Trophoblast cell (in vitro differentiated cells and primary cell): ENCODE data around the gene STAB2.

Experiments
- DNase-seq, 2 donors: peaks; one replicate each; pipeline ENCODE4 v3.0.0-alpha.2; 2016
- H2AFZ ChIP-seq: 2 replicates; pipeline ENCODE4 v1.6.1; 2013; ENCODE audit warnings: low read length, moderate library complexity, mild to moderate bottlenecking; ENCODE audit not compliant: insufficient read depth, poor library complexity
- H2AK5ac ChIP-seq: 2 replicates; pipeline ENCODE4 v1.6.1; 2013; ENCODE audit warnings: mild to moderate bottlenecking, low read length
- H2BK120ac ChIP-seq: 2 replicates; pipeline ENCODE4 v1.6.1; 2013; ENCODE audit warnings: low read length, mild to moderate bottlenecking, moderate library complexity; ENCODE audit not compliant: insufficient read depth, poor library complexity
- H2BK12ac ChIP-seq: 2 replicates; pipeline ENCODE4 v1.6.1; 2013; ENCODE audit warnings: mild to moderate bottlenecking, low read length, moderate library complexity
- H2BK5ac ChIP-seq: 2 replicates; pipeline ENCODE4 v1.6.1; 2013; ENCODE audit warnings: low read length, low read depth, moderate library complexity, mild to moderate bottlenecking; ENCODE audit not compliant: poor library complexity
- H3K14ac ChIP-seq: 2 replicates; pipeline ENCODE4 v1.6.1; 2013; ENCODE audit warnings: mild to moderate bottlenecking, low read length
- H3K18ac ChIP-seq: 2 replicates; pipeline ENCODE4 v1.6.1; 2013; ENCODE audit warnings: mild to moderate bottlenecking, low read length
- H3K23ac ChIP-seq: 2 replicates; pipeline ENCODE4 v1.6.1; 2013; ENCODE audit warnings: low read length
- H3K27ac ChIP-seq: 2 replicates; pipeline ENCODE4 v1.5.1; 2013; ENCODE audit warnings: low read depth, mild to moderate bottlenecking, inconsistent platforms, low read length, moderate library complexity
- H3K27me3 ChIP-seq: 2 replicates; pipeline ENCODE4 v1.6.1; 2013; ENCODE audit warnings: inconsistent platforms, mild to moderate bottlenecking, low read length, moderate library complexity; ENCODE audit not compliant: insufficient read depth
- H3K36me3 ChIP-seq, 2 experiments: 1 replicate in 1 of 2; 2 replicates in 1 of 2; pipeline ENCODE4 v1.6.1; 2013; ENCODE audit warnings: low read length in 2 of 2, mild to moderate bottlenecking in 2 of 2, moderate library complexity in 1 of 2; ENCODE audit not compliant: insufficient read depth in 2 of 2, control insufficient read depth in 1 of 2
- H3K4ac ChIP-seq: 2 replicates; pipeline ENCODE4 v1.6.1; 2013; ENCODE audit warnings: low read depth, mild to moderate bottlenecking, low read length, moderate library complexity
- H3K4me1 ChIP-seq, 2 experiments: 1 replicate in 1 of 2; 2 replicates in 1 of 2; pipeline ENCODE4 v1.6.1; 2013; ENCODE audit warnings: low read length in 2 of 2, mild to moderate bottlenecking in 2 of 2, moderate library complexity in 1 of 2; ENCODE audit not compliant: insufficient read depth in 2 of 2, control insufficient read depth in 1 of 2
- H3K4me2 ChIP-seq: 2 replicates; pipeline ENCODE4 v1.6.1; 2013; ENCODE audit warnings: inconsistent platforms, mild to moderate bottlenecking, low read length, moderate library complexity
- H3K4me3 ChIP-seq: 2 replicates; pipeline ENCODE4 v1.5.1; 2013; ENCODE audit warnings: mild to moderate bottlenecking, low read depth, low read length, inconsistent platforms
- H3K79me1 ChIP-seq: one replicate; pipeline ENCODE4 v1.6.1; 2013; ENCODE audit warnings: low read length
- H3K79me2 ChIP-seq: 2 replicates; pipeline ENCODE4 v1.6.1; 2013; ENCODE audit warnings: low read length, mild to moderate bottlenecking; ENCODE audit not compliant: control insufficient read depth, insufficient read depth, poor library complexity
- H3K9ac ChIP-seq: 2 replicates; pipeline ENCODE4 v1.6.1; 2013; ENCODE audit warnings: mild to moderate bottlenecking, low read length
- H3K9me3 ChIP-seq: 2 replicates; pipeline ENCODE4 v1.6.1; 2013; ENCODE audit warnings: low read depth, mild to moderate bottlenecking, control low read depth, inconsistent platforms, low read length; ENCODE audit not compliant: insufficient read depth
- H4K12ac ChIP-seq: 2 replicates; pipeline ENCODE4 v1.6.1; 2013; ENCODE audit warnings: low read depth, mild to moderate bottlenecking, low read length, moderate library complexity
- H4K8ac ChIP-seq: 2 replicates; pipeline ENCODE4 v1.6.1; 2013; ENCODE audit warnings: low read depth, mild to moderate bottlenecking, low read length, moderate library complexity
- H4K91ac ChIP-seq: one replicate; pipeline ENCODE4 v1.6.1; 2013; ENCODE audit warnings: low read depth, mild to moderate bottlenecking, low read length, moderate library complexity
- WGBS: extraction: QIAGEN DNeasy Blood & Tissue Kit; methylation state at CpG from one replicate; pipeline ENCODE4 v1.1.7; 2013; ENCODE audit warnings: missing lambda C conversion rate; ENCODE audit not compliant: insufficient read length, insufficient coverage; ENCODE audit errors: extremely low coverage; 5-methylcytosine and 5-hydroxymethylcytosine counted together

The STAB2 gene

DNA sequence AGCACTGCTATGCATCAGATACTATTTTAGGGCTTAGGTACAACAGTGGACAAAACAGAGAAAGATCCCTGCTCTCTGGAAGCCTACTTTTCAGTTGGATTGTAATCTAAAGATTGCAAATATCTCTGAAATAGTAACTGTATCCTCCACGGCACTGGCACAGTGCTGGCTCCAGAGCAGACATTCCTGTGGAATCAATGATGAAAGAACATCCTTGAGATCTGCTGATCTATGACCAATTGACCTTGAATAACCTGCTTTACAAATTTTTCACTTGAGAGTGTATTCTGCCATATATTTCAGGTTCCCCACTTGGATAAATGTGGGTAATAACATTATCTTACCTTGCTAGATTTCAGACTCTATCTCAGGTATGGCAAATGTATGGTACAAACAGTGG lies 3.2 kb downstream of the STAB2 start:
- H3K9ac ChIP-seq = no peak overlapping the region
- H4K12ac ChIP-seq = no peak overlapping the region
- no CpG with 5 or more reads among the region's 1 CpG for WGBS
- H3K79me2 ChIP-seq = no peaks in the 10 kb centered on the region
- DNase-seq = peak in 1 of 2 donors; percentile 58
- no peaks in the 10 kb centered on the region for H3K4me1 ChIP-seq
- H3K27ac ChIP-seq = no peak overlapping the region
- no peak overlapping the region for H2AK5ac ChIP-seq
- no peaks in the 10 kb centered on the region for H3K79me1 ChIP-seq
- H3K9me3 ChIP-seq = no peaks in the 10 kb centered on the region
- H2BK5ac ChIP-seq = no peak overlapping the region
- no peak overlapping the region for H4K8ac ChIP-seq
- no peaks in the 10 kb centered on the region for H3K27me3 ChIP-seq
- H3K4me2 ChIP-seq = no peak overlapping the region
- H2AFZ ChIP-seq = no peak overlapping the region
- H3K14ac ChIP-seq = no peak overlapping the region
- no peak overlapping the region for H2BK12ac ChIP-seq
- H3K4ac ChIP-seq = no peak overlapping the region
- H3K36me3 ChIP-seq = no peaks in the 10 kb centered on the region
- H3K23ac ChIP-seq = no peak overlapping the region
- no peak overlapping the region for H3K4me3 ChIP-seq
- no peak overlapping the region for H4K91ac ChIP-seq
- no peak overlapping the region for H3K18ac ChIP-seq
- H2BK120ac ChIP-seq = no peak overlapping the region

DNA sequence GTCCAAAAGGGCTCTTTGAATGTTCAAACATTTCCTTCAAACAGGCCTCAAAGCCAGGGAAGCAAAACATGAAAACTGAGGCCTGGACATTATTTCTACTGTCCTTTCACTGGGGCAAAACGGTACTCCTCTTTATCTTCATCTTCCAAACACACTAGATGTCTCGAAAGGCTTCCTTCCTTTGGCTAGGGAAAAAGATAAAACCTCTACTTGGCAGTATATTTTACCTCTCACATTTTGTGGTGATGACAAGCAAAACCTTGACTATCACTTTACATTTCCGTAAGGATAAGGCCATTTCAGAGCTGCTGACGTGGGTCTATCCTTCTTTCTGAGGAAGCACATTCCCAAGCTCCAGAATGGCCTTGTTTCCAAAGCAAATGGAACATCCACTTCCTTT lies 9.9 kb downstream of the STAB2 start:
- H3K79me1 ChIP-seq = no peaks in the 10 kb centered on the region
- no peak overlapping the region for H3K18ac ChIP-seq
- no peak overlapping the region for H2BK12ac ChIP-seq
- H4K8ac ChIP-seq = no peak overlapping the region
- H3K36me3 ChIP-seq = no peaks in the 10 kb centered on the region
- H3K4me3 ChIP-seq = no peak overlapping the region
- H2AFZ ChIP-seq = no peak overlapping the region
- no peak overlapping the region for H4K91ac ChIP-seq
- H3K4me1 ChIP-seq = peaks cover 0 to 3% of the 10 kb centered on the region in 2 experiments
- H2AK5ac ChIP-seq = no peak overlapping the region
- no peak overlapping the region for H3K23ac ChIP-seq
- no peaks in the 10 kb centered on the region for H3K27me3 ChIP-seq
- no peak overlapping the region for H2BK5ac ChIP-seq
- H3K9me3 ChIP-seq = no peaks in the 10 kb centered on the region
- H2BK120ac ChIP-seq = no peak overlapping the region
- WGBS = no CpG with 5 or more reads among the region's 4 CpGs
- H4K12ac ChIP-seq = no peak overlapping the region
- no peak overlapping the region for H3K14ac ChIP-seq
- DNase-seq = no peak
- no peaks in the 10 kb centered on the region for H3K79me2 ChIP-seq
- H3K27ac ChIP-seq = no peak overlapping the region
- no peak overlapping the region for H3K4ac ChIP-seq
- H3K4me2 ChIP-seq = no peak overlapping the region
- no peak overlapping the region for H3K9ac ChIP-seq

- H2AFZ ChIP-seq = no peak overlapping the region
- H3K4me1 ChIP-seq = peaks cover 0 to 3% of the 10 kb centered on the region in 2 experiments
- H3K4ac ChIP-seq = no peak overlapping the region
Observed at GRCh38 chr12:103599274-103599673, 12.2 kb downstream of the STAB2 start.

DNA sequence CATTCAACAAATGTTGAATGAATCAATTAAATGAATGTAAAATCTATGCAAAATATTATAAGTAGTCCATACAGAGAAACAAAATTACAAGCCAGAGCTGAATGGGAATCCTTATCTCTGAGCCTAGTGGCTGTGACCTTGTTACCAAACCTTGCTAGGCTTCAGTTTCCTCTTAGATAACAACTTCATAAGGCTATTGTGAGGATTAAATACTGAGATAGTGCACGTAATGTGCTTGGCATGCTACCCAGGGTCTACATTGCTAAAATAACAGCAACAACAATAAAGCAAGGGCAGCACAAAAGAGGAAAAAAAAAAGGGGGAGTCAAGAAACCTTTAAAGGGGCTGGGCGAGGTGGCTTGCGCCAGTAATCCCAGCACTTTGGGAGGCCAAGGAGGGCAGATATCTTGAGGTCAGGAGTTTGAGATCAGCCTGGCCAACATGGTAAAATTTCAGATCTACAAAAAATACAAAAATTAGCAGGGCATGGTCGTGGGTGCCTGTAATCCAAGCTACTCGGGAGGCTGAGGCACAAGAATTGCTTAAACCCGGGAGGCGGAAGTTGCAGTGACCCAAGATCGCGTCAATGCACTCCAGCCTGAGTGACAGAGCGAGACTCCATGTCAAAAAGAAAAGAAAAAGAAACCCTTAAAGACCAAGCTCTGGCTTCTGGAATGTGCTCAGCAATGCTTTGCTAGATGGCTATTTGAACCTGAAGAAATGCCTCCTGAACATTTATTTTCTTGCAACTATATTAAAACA lies 14.1 kb downstream of the STAB2 start:
- no peak overlapping the region for H3K9ac ChIP-seq
- H4K8ac ChIP-seq = no peak overlapping the region
- H3K23ac ChIP-seq = no peak overlapping the region
- H3K4me1 ChIP-seq = peaks cover 0 to 3% of the 10 kb centered on the region in 2 experiments
- H2AFZ ChIP-seq = no peak overlapping the region
- no peak overlapping the region for H3K14ac ChIP-seq
- H3K79me2 ChIP-seq = no peaks in the 10 kb centered on the region
- H3K36me3 ChIP-seq = no peaks in the 10 kb centered on the region
- H3K18ac ChIP-seq = no peak overlapping the region
- no CpG with 5 or more reads among the region's 10 CpGs for WGBS
- H3K4ac ChIP-seq = no peak overlapping the region
- H3K4me2 ChIP-seq = no peak overlapping the region
- no peak overlapping the region for H4K12ac ChIP-seq
- H2BK5ac ChIP-seq = no peak overlapping the region
- H3K4me3 ChIP-seq = no peak overlapping the region
- H2BK120ac ChIP-seq = no peak overlapping the region
- H3K79me1 ChIP-seq = no peaks in the 10 kb centered on the region
- no peak overlapping the region for H4K91ac ChIP-seq
- no peak overlapping the region for H3K27ac ChIP-seq
- no peaks in the 10 kb centered on the region for H3K9me3 ChIP-seq
- no peak overlapping the region for H2AK5ac ChIP-seq
- peak in 1 of 2 donors; percentile 73 for DNase-seq
- no peaks in the 10 kb centered on the region for H3K27me3 ChIP-seq
- H2BK12ac ChIP-seq = no peak overlapping the region

More at GRCh38 chr12:103599274-103599673, 12.2 kb downstream of the STAB2 start:
- H2AK5ac ChIP-seq = no peak overlapping the region
- no peak overlapping the region for H4K91ac ChIP-seq
- H3K36me3 ChIP-seq = no peaks in the 10 kb centered on the region
- H4K12ac ChIP-seq = no peak overlapping the region
- no peak overlapping the region for H4K8ac ChIP-seq
- H3K79me1 ChIP-seq = no peaks in the 10 kb centered on the region
- no peak overlapping the region for H2BK120ac ChIP-seq
- no peaks in the 10 kb centered on the region for H3K27me3 ChIP-seq
- H3K9ac ChIP-seq = no peak overlapping the region
- no peaks in the 10 kb centered on the region for H3K79me2 ChIP-seq
- no peak for DNase-seq
- H2BK5ac ChIP-seq = no peak overlapping the region
- H2BK12ac ChIP-seq = no peak overlapping the region
- H3K4me2 ChIP-seq = no peak overlapping the region
- H3K23ac ChIP-seq = no peak overlapping the region
- no peak overlapping the region for H3K14ac ChIP-seq
- H3K9me3 ChIP-seq = no peaks in the 10 kb centered on the region
- no peak overlapping the region for H3K4me3 ChIP-seq
- no peak overlapping the region for H3K27ac ChIP-seq
- H3K18ac ChIP-seq = no peak overlapping the region
